ENCODE results near the gene GMEB2.
"Not testable (repeated sequence)": the region's sequence is repeated elsewhere in the genome, so short reads cannot be mapped to it uniquely, and the experiment has no call there.

The GMEB2 gene

DNA sequence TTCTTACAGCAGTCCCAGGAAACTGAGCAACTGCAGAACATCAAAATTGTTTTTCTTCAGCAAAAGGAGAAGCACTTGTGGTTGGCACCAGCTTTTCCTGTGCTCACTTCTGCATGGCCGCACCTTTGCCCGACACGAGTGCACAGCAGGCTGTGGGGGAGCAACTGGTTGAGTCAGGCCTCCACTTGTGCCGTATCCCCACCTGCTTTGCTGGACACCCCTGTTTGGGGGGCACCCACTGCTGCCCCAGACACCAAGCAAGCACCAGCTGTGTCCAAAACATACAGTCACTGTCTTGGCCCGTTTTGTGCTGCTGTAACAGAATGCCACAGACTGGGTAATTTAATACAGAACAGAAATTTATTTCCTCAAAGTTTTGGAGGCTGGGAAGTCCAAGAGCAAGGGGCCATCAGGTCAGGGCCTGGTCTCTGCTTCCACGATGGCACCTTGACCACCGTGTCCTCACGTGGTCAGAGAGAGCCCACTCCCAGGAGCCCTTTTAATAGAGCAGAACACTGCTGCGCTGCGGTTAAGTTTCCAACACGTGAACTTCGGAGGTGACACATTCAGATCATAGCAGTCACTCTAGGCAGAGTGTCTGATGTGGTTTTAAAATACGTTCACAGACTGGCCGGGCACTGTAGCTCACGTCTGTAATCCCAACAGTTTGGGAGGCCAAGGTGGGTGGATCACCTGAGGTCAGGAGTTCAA, 8.7 kb upstream of the GMEB2 start:
- DNase-seq: peak; percentile 59

DNA sequence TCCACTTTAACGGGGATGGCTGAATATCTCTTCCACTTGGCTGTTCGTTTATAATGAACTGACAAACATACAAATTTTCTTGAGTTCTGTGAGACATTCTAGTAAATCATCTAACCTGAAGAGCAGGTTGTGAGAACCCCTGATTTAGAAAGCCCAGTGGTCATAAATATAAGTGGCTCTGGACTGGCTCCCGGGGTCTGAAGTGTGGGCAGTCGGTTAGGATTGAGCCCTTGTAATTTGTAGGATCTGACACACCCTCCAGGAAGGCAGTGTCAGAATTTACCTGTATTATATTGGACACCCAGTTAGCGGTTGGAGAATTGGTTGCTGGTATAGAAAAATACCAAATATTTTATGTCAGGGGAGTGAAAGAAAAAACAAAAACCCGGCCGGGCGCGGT, 6.8 kb upstream of the GMEB2 start:
- DNase-seq: no peak

DNA sequence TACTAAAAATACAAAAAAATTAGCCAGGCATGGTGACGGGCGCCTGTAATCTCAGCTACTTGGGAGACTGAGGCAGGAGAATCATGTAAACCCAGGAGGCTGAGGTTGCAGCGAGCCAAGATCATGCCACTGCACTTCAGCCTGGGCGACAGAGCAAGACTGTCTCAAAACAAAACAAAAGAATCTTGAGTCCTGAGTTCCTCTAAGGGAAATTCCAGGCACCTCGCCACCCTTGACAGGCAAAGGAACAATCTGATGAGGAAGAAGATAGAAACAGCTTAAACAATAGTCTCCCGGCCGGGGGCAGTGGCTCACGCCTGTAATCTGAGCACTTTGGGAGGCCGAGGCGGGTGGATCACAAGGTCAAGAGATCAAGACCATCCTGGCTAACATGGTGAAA, 4.5 kb upstream of the GMEB2 start:
- not testable (repeated sequence) for DNase-seq

DNA sequence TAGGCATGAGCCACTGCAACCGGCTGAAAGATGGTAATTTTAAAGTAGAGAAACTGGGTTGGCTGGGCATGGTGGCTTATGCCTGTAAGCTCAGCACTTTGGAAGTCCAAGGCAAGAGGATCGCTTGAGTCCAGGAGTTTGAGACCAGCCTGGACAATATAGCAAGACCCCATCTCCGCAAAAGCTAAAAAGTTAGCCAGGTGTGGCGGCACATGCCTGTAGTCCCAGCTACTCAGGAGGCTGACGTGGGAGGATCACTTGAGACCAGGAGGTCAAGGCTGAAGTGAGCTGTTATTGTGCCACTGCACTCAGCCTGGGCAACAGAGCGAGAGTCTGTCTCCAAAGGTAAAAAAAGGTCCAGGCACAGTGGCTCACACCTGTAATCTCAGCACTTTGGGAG, 4.1 kb upstream of the GMEB2 start:
- DNase-seq: not testable (repeated sequence)

DNA sequence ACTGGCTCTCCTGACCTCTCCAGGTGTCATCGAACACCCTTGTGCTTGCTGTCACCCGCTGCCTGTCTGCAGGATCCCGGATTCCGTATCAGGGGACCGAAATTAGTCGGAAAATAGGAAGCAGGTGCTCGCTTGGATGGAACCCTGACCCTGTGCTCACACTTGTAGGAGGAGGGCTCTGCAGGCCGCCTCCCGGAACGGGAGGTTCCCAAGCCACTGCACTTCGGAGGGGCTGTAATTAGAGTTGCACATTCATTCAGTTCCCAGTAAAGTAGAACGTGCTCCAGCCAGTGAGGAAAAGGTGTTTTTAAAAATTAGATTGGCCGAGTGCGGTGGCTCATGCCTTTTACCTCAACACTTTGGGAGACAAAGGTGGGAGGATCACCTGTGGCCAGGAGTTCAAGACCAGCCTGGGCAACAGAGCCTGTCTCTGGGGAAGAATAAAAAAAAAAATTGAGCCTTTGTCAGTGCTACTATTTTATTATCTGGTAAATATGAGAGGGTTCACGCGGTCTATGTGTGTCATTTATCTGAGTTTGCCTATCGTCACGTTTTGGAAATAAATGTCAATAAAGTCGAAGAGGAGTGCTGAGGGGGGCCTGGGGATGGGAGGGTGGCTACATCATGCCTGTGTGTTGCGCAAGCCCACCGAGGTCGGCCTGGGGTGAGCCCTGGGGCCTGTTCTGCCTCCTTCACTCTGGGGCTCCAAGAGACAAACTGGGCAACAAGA, 1.5 kb upstream of the GMEB2 start:
- DNase-seq: peak; percentile 83

DNA sequence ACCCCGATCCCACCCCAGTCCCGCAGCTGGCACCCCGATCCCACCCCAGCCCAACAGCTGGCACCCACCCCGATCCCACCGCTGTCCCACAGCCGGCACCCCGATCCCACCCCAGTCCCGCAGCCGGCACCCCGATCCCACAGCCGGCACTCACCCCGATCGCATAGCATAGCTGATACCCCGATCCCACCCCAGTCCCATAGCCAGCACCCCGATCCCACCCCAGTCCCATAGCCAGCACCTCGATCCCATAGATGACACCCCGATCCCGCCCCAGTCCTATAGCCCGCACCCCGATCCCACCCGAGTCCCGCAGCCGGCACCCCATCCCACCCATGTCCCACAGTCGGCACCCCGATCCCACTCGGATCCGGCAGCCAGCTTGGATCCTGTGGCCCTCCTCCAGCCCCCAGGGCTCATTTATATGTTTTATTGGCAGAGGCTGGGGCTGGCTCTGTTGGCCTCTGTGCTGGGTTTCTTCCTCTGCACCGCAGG, 897 bp upstream of the GMEB2 start:
- DNase-seq: no peak

DNA sequence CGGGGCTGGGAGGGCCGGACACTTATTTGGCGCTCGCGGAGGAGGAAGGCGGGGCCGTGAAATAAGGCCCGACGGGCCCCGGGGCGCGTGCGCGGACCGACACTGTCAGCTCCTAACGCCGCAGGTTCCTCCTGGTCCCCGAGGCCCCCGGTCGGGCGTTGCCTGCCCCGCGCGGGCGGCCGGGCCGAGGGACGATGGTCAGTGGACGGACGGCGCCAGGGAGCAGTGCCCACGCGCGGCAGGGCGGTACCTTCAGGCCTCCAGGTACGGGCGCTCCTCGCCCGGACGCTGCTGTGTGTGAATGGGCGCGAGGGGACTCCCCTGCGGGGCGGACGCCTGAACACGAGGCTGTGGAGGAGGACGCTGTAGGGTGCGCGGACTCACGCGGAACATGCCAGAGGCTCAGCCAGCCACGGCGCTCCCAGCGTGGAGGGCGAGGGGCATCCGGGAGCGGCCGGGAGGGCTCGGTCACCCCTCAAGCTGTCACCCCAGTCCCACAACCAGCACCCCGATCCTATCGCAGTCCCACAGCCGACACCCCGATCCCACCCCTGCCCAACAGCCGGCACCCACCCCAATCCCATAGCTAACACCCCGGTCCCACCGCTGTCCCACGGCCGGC, 339 bp upstream of the GMEB2 start:
- DNase-seq: peak; percentile 97

DNA sequence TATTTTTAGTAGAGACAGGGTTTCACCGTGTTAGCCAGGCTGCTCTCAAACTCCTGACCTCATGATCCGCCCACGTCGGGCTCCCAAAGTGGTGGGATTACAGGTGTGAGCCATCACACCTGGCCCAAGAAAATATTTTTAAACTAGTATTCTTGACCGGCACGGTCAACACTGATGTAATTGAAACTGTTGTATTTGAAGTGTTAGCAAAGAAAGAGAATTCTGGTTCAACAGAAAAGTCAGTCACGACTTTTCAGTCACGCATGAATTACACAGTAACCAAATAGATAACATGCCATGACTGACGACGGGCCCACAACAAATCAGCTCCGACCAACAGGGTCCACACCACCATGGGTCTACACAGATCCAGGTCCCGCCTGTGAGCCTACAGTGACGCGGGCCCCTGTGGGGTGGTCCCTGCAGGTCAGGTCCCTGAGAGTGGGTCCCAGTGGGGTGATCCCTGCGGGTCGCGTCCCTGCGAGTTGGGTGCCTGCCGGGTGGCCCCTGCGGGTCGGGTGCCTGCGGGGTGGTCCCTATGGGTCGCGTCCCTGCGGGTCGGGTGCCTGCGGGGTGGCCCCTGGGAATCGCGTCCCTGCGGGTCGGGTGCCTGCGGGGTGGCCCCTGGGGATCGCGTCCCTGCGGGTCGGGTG, 1.0 kb downstream of the GMEB2 start:
- peak; percentile 15 for DNase-seq

DNA sequence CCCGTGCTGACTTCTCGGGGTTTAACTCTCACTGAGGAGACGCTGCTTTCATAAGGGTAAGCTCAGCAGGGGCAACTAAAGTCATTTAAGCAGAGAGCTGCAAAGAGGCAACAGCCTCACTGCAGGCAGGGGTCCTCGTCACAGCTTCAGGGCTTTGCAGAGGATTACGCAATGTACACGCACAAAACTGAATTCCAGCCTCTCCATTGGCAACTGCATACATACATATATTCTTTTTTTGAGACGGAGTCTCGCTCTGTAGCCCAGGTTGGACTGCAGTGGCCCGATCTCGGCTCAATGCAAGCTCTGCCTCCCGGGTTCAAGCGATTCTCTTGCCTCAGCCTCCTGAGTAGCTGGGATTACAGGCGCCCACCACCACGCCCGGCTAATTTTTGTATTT, 2.4 kb downstream of the GMEB2 start:
- no peak for DNase-seq

DNA sequence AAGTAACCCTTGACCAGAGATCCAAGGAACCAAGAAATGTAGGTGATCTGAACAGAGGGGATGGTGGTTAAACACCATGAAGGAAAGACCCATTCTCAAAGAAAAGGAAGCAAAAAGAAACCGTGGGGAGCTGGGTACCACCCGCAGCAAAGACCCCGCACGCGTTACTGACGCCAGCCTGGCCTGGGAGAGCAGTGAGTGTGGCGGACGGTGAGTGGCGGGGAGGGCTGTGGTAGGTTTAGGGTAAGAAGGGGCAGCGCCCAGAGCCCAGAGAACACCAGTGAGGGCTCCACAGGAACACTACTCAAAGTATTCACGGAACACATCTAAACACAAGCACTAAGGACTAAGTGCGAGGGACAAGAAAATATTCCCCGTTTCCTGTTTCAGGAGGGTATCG, 4.2 kb downstream of the GMEB2 start:
- no peak for DNase-seq

DNA sequence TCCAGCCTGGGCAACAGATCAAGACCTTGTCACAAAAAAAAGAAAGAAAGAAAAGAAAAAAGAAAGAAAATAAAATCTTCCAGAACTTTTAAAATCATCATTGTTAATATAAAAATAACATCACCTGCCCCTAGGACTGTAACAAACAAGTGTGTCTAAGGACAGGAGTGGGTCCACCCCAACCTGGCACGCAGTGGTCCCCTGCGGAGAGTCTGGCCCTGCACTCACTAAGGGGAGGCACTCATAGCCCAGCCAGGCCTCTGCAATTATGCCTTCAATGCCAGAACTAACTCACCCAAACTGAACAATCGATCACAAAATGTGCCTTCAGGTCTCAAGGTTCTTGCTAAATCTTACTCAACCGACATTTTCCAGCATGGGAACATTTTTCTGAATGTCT, 4.8 kb downstream of the GMEB2 start:
- DNase-seq: no peak

DNA sequence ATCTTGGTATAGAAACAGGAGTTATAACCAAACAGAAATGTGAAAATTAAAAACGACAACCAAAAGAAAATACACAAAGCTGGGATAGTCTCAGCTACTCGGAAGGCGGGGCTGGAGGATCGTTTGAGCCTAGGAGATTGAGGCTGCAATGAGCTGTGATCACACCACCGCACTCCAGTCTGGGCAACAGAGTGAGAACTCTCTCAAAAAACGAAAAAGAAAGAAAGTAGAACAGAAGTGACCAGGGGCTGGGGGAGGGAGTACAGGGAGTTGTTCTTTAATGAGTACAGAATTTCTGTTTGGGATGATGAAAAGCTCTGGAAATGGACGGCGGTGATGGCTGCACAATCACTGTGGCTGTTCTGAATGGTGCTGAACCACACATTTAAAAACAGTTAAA, 5.9 kb downstream of the GMEB2 start:
- no peak for DNase-seq

DNA sequence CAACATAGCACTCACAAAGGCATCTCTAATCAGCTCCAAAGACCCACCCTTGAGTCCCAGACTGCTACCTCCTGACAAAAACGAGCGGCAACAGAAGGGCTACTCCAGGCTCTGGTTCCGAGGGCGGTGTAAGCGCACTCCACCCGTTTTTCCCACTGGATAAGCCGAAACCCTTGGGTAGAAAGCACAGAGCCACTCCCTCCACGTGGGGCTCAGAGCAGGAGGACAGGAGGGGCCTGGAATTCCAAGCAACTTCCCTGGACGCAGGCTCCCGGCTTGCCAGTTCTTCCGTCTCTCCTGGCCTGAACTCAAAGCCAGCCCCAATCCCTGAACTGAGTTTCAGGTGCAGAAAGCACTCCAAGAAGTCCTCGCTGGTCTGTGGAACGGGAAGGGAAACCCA, 7.4 kb downstream of the GMEB2 start:
- no peak for DNase-seq

DNA sequence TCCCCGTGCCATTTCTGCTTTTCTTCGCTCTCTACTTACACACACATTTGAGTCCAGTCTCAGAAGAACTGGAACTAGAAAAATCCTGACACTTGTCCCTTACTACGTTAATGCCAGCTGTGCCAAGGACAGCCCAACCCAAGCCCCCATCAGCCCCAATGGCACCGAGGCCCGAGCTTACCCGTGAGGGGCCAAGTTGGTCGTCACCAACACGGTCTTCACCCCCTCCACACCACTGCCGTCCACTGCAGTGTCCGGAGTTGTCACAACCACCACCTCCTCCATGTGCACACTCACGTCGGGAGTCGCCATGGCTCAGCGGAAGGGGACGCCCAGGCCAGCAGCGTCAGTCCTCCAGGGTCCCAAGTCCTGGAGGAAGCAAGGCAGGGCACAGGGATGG, 7.8 kb downstream of the GMEB2 start:
- no peak for DNase-seq

DNA sequence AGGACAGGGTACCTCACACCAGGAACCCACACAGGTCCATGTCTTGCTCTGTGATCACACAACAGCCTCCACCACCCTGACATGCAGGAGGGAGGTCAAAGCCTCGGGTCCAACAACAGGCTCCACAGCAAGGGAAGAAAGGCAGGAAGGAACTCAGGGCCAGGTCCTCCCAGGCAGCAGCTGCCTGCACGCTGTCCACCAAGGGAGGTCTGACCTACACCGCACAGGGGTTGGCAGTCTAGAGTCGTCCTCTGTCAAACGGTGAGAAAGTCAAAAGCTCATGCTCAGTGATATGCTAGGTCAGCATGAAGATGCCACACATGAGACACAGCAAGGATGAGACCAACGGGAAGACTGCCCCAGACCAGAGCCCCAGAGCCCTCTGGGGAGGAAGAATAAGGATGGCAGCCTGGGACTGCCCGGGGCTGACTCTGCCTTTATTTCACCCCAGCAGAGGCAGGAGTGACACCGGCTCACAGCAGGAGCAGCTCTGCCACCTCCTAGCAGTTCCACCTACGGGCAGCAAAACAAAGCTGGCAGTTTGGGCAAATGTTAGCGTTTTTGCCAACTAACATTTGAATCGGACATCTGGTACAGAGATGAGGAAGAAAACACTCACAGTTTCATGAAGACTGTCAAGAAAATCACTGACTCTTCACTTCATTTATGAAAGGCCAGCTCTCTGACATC, 8.5 kb downstream of the GMEB2 start:
- no peak for DNase-seq

DNA sequence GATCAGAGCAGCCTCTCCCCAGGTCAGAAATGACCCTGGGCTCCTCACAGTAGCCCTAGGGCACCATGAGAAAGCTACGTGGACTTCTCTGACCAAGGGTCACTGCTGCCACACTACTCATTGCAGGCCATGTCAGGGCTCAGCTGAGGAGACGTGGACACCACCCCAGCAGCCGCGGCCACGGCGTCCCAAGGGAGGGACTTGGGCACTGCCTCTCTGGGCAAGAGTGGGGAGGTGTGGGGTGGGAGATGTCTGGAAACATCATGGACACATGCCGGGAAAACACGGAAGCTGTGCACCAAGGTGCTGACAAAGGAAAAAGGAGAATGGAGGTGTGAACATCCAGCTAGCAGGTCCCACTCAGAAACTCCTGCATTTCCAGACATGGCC, 9.0 kb downstream of the GMEB2 start:
- no peak for DNase-seq

DNA sequence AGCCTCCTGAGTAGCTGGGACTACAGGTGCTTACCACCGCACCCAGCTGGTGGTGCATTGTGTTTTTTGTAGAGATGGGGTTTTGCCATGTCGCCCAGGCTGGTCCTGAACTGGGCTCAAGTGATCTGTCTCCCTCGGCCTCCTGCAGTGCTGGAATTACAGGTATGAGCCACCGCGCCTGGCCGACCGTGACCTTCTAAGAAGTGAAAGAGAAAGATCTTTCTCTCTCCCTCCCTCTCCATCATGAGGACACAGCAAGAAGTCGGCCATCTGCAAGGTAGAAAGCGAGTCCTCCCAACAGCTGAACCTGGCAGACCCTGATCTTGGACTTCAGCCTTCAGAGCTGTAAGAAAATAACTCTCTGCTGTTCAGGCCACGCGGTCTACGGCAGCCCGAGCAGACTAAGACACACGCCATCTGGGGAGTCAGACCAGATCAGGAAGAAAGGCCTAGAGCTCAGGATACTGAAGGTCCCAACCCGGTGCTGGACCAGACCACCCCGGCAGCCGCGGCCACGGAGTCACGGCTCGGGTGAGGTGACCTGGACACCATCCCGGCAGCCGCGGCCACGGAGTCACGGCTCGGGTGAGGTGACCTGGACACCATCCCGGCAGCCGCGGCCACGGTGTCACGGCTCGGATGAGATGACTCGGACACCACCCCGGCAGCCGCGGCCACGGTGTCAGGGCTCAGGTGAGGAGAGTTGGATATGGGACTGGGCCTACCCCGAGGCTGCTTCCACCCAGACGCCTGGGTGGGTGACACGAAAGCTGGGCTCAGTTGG, 9.6 kb downstream of the GMEB2 start:
- no peak for DNase-seq

DNA sequence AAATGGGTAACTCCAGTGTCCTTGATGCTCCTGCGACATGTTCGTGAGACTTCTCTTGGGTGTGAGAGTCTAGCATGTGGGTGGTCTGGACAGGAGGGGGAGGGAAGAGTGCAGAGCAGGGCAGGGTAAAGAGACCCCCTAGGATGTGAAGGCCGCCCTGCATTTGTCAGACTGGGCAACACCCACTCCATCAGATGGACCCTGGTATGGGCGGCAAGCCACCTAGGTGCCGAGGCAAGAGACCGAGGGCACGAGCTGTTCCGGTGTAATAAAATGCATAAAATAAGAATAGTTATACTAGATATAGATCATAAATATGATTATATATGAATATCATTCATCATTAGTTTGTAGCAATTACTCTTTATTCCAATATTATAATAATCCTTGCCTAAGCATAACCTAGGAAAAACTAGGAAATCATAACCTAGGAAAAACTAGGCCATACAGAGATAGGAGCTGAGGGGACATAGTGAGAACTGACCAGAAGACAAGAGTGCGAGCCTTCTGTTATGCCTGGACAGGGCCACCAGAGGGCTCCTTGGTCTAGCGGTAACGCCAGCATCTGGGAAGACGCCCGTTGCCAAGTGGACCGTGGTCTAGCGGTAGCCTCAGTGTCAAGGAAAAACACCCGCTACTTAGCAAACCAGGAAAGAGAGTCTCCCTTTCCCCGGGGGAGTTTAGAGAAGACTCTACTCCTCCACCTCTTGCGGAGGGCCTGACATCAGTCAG, 12.9 kb downstream of the GMEB2 start:
- DNase-seq: not testable (repeated sequence)

DNA sequence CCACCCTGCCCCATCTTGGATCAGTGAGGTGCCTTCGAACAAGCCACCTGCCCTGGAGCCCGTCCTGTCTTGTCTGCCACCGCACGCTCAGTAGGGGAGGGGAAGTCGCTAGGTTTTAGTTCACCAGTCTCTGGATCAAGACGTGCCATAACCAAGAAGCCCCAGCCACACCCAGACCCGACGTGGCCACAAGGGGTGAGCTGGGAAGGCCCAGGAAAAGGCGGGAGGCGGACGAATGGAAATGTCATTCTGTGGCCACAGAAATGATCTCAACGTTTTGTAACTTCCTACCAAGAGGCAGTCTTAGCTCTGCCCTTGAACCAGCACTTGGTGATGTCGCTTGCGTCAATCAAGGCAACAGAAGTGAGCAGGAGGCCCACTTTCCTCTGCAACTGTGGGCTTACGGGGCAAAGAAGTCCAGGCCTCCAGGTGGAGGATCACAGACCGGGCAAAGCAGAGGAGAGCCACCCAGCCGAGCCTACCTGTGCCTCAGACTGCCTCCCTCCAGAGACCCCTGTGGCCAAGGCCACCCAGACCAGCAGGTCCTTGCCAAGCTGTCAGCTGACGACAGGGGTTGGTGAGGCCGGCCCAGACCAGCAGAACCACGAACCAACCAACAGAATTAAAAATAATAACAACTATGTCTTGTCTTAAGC, 14.5 kb downstream of the GMEB2 start:
- DNase-seq: no peak

DNA sequence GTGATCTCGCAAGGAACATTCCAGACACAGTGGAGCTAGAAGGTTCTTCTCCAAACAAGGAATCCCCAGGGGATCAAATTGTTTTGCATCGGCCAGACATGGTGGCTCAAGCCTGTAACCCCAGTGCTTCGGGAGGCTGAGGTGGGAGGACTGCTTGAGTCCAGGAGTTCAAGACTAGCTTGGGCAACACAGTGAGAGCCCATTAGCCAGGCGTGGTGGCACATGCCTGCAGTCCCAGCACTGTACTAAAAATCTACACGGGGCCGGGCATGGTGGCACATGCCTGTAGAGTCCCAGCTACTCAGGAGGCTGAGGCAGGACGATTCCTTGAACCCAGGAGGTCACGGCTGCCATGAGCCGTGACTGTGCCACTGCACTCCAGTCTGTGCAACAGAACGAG, 15.3 kb downstream of the GMEB2 start:
- DNase-seq: no peak
